Right renal cortex interstitium (tissue), 3 donors: ENCODE results near the gene RPL10A. TPM values are rescaled to one million over a fixed set of nuclear protein-coding genes. Genes with fewer than 3 reads are reported as not detected.
"Not testable (repeated sequence)": the region's sequence is repeated elsewhere in the genome, so short reads cannot be mapped to it uniquely, and the experiment has no call there.

ENCODE experiments used
- DNase-seq, 3 donors: peaks; one replicate each; pipeline ENCODE4 v3.0.0-alpha.2; 2013; ENCODE audit warnings: low read depth in 3 of 3, low spot score in 2 of 3
- polyA plus RNA-seq, 3 donors: library from polyadenylated mRNA; unstranded; fragments of 120-200 nt; gene quantifications; one replicate each; pipeline ENCODE4 v1.2.1, GENCODE V29; 2013; ENCODE audit not compliant: insufficient read length in 3 of 3

The RPL10A gene
- 1,000 to 10,000 TPM; 2,099 to 2,180 (median 2,157) TPM for polyA plus RNA-seq

DNA sequence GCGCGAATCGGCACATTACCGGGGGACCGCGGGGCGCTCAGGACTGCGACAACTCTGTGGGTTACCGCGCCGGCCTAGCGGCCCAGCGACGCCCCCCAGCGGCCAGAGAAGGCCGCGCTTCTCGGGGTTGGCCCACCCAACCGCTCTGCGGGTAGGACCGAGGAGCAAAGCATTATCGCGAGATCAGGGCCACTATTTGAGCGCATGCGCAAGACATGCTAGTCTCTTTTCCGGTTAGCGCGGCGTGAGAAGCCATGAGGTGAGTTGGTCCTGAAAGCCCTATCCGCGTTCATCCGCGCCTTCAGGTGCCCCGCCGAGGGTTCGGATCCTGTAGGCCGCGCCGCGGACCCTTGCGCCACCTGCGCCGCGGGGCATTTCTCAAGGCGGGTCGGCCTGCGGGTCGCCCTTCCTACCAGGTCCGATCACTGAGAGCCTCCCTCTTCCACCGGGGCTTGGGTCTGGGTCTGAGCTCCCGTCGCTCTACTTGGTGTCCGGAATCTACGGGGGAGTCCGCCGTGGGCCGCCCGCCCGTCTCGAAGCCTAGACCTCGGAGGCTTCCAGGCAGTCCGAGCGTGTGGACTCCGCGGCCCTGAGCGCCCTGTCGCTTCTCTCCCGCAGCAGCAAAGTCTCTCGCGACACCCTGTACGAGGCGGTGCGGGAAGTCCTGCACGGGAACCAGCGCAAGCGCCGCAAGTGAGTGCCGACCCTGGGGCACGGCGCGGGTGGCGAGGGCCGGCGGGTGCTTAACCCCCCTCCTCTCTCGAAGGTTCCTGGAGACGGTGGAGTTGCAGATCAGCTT is at the start of gene RPL10A:
TSS of gene RPL10A (plus strand) at position 221 of the 799 bp plus-strand sequence. CDS start at position 255, 34 bp downstream.
- peak; percentile 93 to 95 (median 95) for DNase-seq

DNA sequence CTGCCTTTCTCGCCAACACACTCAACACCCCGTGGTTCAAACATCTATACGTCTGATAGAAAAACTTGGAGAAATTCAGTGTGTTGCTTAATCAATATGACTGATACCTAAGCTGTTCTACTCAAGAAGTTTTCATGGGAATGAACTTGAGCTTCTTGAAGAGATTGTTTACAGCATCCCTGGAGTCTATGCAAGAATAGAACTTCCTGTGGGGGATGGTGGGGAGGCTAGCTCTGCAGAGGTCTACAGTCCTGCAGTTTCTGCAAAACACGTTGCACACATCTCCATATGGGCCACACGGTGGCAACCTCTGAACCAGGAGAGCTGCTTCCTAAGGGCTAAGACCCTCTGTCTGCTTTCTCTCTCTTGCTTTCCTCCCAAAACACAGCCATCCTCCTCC is 48.8 kb upstream of the RPL10A start:
- no peak for DNase-seq

DNA sequence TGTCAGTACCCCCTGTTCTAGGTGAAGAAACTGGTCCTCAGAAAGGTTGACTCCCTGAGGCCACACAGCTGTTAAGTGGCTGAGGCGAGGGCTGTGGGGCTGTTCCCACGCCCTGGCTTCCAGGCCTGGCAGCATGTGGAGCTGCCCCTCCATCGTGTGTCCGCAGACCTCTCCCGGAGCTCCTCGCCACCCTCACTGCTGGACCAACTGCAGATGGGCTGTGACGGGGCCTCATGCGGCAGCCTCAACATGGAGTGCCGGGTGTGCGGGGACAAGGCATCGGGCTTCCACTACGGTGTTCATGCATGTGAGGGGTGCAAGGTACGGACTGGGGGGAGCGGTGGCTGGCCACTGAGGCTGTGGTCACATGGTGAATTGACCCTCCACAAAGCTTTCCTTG is 48.2 kb upstream of the RPL10A start:
- no peak for DNase-seq

DNA sequence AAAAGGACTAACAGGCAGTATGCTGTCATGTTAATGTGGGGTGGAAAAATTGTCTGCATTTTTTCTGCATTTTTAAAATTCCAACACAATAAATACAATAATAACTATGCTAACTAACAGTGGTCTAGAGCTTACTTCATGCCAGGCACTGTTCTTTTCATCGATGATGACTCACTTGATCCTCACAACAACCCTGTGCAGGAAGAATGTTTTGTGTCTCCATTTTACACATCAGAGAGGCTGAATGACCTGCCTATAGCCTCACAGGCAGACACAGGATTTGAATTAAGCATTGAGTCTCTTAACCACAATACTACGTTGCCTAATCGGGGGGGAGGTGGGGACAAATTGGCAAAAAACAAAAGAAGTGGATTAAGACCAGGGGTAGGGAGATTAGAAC is 42.9 kb upstream of the RPL10A start:
- no peak for DNase-seq

DNA sequence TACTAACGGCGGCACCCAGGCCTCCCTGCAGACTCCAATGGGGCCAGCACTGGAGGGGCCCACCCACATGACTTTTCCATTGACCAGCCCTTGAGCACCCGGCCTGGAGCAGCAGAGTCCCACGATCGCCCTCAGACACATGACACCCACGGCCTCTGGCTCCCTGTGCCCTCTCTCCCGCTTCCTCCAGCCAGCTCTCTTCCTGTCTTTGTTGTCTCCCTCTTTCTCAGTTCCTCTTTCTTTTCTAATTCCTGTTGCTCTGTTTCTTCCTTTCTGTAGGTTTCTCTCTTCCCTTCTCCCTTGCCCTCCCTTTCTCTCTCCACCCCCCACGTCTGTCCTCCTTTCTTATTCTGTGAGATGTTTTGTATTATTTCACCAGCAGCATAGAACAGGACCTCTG is 42.1 kb upstream of the RPL10A start:
- no peak for DNase-seq

DNA sequence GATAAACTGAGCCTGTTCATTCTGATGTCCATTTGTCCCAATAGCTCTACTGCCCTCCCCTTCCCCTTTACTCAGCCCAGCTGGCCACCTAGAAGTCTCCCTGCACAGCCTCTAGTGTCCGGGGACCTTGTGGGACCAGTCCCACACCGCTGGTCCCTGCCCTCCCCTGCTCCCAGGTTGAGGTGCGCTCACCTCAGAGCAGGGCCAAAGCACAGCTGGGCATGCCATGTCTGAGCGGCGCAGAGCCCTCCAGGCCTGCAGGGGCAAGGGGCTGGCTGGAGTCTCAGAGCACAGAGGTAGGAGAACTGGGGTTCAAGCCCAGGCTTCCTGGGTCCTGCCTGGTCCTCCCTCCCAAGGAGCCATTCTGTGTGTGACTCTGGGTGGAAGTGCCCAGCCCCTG is 40.8 kb upstream of the RPL10A start:
- DNase-seq: no peak

DNA sequence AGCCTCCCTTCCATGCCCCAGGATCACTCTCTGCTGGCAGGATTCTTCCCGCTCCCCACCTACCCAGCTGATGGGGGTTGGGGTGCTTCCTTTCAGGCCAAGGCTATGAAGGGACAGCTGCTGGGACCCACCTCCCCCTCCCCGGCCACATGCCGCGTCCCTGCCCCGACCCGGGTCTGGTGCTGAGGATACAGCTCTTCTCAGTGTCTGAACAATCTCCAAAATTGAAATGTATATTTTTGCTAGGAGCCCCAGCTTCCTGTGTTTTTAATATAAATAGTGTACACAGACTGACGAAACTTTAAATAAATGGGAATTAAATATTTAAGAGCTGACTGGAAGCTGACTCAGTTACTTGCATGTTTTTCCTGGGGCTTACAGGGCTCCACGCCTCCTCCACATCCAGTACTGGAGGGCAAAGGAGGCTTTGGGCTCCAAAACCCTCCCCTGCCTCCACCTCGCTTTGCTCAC is 40.3 kb upstream of the RPL10A start:
- no peak for DNase-seq

DNA sequence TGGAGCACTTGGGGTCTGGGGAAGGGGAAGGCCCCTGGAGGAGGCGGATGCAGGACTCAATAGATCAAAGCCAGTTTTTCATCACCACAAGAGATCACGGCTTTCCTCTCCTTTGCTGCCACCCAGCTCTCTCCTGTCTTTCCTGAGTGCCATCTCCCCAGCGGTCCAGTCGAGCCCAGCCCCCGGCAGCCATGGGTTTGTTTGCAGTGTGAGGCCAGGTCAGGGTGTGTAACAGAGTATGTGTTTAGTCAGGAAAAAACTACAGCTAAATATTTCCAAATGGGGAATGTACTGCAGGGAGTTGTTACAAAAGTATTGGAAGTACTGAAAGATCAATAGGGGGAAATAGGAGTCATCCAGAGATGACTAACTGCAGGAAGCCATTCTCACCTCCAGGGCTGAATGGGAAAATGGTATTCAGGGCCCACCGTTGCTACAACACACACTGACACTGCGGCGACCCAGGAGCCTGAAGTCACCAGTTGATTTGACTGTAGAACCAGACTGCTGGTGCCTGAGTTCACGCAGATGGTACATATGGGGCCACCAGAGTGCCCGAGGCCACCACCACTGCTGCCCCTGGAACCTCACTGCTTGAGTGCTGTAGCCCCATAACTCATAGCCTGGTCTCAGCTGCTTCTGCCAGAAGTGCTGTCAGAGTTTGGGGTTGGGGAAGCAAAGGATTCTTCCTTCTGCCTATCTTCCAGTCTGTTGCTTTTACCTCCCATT is 39.6 kb upstream of the RPL10A start:
- no peak for DNase-seq

DNA sequence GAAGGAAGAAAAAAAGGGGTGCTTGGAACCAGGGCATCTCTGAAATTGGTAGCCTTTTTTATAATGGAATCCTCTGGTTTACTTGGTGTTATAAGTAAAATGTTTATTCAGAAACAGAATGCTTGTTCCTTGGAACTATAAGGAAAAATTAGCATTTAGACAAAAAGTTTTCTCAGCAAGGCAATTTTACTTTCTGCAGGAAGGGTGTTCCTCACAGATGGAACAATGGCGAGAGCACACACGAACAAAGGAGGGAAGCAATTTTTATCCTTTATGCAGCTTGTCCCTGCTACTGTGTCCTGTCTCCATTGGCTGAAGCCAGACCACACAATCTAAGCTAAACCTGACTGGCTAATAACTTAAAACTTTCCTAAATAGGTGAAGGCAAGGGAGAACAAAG is 38.7 kb upstream of the RPL10A start:
- DNase-seq: no peak

DNA sequence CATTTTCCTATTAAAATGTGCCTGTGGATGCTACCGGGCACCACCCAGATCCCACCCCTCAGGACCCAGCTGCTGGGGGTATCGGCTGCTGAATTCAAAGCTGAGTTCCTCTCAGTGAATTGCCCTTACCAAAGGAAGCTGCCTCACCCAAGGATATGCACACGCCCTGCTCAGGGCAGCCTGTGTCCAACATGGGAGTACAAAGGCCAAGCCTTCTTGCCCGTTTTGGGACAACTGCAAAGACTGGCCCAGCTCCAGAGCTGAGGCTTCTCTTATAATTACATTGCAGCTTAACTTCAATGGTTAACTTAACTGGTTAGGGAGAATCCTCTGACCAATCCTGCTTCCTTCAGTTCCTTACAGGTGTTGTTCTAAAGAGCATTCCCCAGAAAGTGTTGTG is 35.9 kb upstream of the RPL10A start:
- no peak for DNase-seq

DNA sequence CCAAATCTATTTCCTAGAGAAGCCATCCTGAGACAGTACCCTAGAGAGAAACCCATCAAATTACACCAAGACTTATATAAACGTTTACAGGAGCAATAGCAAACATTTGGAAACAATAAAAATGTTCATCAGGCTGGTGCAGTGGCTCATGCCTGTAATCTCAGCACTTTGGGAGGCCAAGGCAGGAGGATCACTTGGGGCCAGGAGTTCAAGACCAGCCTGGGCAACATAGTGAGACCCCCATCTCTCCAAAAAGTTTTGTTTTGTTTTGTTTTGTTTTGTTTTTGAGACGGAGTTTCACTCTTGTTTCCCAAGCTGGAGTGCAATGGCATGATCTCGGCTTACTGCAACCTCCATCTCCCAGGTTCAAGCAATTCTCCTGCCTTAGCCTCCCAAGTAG is 35.5 kb upstream of the RPL10A start:
- not testable (repeated sequence) for DNase-seq

DNA sequence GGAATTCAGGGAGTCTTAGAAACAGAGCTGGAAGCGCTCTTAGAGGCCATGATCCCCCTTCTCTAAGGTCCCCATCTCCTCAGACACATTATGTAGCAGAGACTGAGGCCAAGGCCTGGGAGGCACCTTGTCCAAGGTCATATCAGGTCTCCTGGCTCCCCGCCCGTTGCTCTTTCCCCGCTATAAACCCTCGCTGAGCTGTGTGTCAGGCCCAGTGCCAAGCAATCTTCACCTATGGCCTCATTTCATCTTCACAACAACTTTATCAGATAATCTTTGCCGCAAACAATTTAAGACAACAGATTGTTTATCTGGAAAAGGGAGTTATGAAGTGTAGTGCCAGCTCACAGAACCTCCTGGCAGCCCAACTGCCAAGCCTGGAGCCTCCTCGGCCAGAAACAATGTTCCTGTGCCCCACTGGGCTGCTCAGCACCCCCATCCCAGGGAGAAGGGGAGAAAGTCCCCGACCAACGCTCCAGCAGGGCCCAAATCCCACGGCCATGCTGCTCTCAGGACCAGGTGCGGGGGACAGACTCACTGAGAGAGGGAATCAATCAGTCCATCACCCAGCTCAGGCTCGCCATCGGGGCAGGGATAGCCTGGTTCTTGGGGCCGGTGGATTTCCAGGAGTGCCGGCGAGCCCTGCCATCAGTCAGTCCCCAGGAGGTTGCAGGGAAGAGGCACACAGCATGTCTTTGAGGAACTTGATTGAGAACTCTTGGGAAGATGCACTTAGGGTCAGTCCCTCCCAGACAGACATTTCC is 32.9 kb upstream of the RPL10A start:
- DNase-seq: no peak

DNA sequence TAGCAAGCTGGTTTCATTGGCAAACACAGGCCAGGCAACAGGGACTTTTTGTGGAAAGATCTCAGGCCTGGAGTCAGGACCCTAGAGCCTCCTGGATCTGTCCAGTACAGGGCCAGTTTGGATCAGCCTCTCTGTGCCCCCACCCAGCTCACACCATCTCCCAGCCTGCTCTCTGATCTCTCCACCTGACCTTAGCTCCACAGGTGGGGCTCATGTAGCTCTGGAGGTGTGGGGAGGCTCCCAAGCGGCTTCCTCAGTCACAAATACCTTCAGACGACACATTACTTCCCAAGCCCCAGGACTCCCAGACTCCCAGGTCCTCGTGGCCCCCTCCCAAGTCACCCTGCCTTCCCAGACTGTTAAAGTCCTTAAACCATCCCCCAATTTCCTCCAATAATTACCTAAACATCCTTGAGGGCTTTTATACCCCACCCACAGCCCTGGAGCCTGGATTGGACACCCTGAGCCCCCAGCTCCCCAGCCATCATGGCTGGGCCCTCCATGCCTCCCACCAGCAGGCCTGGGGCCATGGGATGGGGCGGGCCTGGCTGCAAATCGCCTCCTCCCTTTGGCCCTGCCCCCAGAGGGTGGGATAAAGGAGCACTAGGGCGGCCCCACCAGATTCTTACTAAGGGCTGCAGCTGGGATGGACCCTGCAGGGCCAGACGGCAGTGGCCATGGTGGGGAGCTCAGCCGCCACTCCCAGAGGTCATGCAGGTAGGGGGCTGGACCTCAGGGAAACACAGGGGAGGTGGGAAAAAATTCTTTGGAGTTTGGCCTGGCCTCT is 31.9 kb upstream of the RPL10A start:
- no peak for DNase-seq

DNA sequence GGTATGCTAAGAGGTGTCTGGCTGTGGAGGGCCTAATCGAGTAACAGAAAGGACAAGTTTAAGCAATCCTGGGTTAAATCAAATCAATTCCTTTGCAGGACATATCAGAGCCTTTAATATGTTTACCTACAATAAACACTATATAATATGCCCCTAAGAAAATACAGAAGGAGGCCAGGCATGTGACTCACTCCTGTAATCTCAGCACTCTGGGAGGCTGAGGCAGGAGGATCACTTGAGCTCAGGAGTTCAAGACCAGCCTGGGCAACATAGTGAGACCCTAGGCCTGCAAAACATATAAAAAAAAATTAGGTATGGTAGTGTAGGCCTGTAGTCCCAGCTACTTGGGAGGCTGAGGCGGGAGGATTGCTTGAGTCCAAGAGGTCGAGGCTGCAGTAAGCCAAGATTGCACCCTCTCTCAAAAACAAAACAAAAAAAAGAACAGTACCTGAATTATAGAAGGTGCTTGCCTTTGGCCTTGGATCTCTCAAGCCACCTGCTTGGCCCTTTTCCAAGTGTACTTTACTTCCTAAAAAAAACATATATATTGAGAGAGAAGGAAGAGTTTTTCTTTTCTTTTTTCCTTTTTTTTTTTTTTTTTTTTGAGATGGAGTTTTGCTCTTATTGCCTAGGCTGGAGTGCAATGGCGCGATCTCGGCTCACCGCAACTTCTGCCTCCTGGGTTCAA is 29.7 kb upstream of the RPL10A start:
- DNase-seq: not testable (repeated sequence)

DNA sequence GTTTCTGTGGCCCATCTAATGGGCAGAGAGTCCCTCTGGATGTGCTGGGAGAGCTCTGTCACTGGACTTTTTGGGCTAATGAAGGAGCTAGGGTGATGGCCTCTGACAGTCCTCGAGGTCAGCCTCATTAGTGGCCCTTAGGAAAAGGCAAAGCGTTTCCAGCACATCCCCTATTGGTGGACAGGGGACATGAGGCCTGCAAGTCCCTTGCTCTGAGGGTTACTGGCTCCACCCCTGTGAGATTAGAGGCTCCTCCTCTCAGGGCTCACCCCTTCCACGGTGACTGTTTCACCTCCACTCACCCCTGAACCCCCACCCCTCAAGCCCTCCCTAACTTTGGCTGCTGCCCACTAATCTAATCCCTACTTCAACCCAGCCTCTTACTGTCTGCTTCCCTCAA is 28.9 kb upstream of the RPL10A start:
- DNase-seq: no peak

DNA sequence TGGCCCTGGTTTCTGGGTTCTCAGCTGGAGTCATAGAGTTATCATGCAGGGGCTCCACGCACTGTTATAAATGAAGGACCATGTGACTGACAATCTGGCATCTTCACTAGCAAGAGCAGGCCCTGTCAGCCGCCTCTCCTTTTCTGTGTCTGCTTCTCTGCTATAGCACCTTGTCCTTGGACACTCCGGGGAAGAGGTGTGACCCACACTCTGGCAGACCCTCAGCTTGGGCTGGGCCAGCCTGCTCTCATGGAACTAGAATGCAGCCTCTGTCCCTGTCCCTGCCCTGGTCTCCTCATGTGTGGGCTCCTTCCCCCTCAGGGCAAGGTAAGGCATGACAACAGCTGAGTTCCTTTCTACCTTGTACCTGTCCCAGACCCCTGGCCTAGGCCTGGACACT is 27.0 kb upstream of the RPL10A start:
- DNase-seq: no peak

DNA sequence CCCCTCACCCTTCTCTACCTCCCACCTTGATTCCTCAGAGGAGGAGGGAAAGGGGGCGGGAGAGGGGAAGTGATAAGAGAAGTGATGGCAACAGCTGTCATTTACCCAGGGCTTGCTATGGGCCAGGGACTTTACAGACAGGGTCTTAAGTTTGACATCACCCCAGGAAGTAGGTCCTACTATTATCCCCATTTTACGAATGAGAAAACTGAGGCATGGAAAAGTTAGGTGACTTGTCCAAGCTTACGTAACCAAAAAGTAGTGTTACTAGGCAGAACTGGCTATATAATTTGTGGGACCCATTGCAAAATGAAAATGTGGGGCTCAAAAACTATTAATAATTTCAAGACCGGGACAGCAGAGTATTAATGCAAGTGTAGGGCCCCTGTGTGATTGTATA is 26.6 kb upstream of the RPL10A start:
- no peak for DNase-seq

DNA sequence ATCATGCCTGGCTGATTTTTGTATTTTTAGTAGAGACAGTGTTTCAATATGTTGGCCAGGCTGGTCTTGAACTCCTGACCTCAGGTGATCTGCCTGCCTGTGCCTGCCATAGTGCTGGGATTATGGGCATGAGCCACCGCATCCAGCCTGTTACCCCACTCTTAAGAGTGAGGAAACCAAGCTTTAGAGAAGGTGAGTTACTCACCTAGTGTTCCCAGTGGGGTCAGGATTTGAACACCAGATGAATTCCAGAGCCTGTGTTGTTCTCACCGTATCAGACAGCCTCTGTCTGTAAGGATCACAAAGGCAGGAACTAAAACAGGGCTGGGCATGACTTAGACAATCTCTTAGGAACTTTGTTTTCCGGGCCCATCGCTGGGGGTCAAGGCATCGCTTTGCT is 25.5 kb upstream of the RPL10A start:
- no peak for DNase-seq

DNA sequence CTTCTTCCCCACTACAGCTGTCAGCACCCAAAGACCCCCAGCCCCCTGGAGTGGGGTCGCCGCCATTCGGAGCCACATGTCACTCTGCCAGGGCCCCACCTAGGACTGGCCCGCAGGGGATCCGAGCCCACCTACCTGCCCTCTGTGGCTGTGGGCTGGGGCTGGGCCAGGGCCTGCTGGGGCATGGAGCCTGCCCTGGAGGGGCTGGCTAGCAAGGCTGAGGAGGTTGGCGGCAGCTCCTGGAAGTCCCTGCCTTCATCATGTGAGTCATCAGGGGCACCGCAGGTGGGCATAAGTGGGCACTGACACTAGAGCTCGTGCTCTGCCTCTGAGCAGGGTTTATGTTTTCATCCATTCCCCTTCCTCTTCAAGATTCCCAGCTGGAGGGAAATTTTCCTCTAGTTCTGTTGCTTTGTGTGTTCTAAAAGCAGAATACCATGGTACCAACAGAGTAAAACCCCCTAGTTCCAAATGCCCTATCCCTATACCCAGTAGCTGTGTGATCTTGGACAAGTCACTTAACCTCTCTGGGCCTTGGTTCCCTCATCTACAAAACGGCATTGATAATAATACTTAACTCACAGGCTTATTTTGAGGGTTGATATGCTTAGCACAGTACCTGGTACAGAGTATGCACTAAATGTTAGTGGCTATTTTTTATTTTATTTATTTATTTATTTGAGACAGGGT is 24.7 kb upstream of the RPL10A start:
- DNase-seq: no peak
